ENCODE measurements around the gene FGF12. TPM values are rescaled to one million over a fixed set of nuclear protein-coding genes. Genes with fewer than 3 reads are reported as not detected.

The FGF12 gene
- total RNA-seq, 1 donor from 2014 or later, result 7.0 TPM

- no peak overlapping the region for H3K4me3 ChIP-seq
These were observed 506.4 kb downstream of the FGF12 start for GRCh38 chr3:192220915-192221314.

GRCh38 chr3:192219926-192220325 lies 507.4 kb downstream of the FGF12 start:
- H3K36me3 Mint-ChIP-seq, result peaks cover 12% of the 10 kb centered on the region
- no peaks in the 10 kb centered on the region for H3K79me2 ChIP-seq (ENCODE audit: low read depth)

More at GRCh38 chr3:192220915-192221314, 506.4 kb downstream of the FGF12 start:
- H3K9ac ChIP-seq, result no peak overlapping the region
- Mint-ChIP-seq H3K27me3 (ENCODE audit: insufficient read depth, low read depth) (no peaks in the 10 kb centered on the region), H3K27ac (no peak overlapping the region), H3K4me1 (peaks cover 4% of the 10 kb centered on the region), H3K4me3 (no peak overlapping the region), H3K36me3 (peaks cover 12% of the 10 kb centered on the region), H3K9me3 (no peaks in the 10 kb centered on the region)
- H3K27me3 ChIP-seq, result no peaks in the 10 kb centered on the region
- no peaks in the 10 kb centered on the region for H3K9me3 ChIP-seq (ENCODE audit: low read depth)
- TF ChIP-seq EZH2 (IDR thresholded peaks at IDR 0.05) (no peak), EZH2phosphoT487 (IDR thresholded peaks at IDR 0.05) (no peak)
- TF ChIP-seq, protein P1, sequence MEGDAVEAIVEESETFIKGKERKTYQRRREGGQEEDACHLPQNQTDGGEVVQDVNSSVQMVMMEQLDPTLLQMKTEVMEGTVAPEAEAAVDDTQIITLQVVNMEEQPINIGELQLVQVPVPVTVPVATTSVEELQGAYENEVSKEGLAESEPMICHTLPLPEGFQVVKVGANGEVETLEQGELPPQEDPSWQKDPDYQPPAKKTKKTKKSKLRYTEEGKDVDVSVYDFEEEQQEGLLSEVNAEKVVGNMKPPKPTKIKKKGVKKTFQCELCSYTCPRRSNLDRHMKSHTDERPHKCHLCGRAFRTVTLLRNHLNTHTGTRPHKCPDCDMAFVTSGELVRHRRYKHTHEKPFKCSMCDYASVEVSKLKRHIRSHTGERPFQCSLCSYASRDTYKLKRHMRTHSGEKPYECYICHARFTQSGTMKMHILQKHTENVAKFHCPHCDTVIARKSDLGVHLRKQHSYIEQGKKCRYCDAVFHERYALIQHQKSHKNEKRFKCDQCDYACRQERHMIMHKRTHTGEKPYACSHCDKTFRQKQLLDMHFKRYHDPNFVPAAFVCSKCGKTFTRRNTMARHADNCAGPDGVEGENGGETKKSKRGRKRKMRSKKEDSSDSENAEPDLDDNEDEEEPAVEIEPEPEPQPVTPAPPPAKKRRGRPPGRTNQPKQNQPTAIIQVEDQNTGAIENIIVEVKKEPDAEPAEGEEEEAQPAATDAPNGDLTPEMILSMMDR (IDR thresholded peaks at IDR 0.05), result no peak
- no peaks in the 10 kb centered on the region for H4K20me1 ChIP-seq (ENCODE audit: low read depth)
- no peak overlapping the region for H2AFZ ChIP-seq (replicated peaks)
- H3K79me2 ChIP-seq (ENCODE audit: low read depth), result no peaks in the 10 kb centered on the region
- H3K4me1 ChIP-seq, result no peaks in the 10 kb centered on the region
- DNase-seq (ENCODE audit: low spot score), result no peak
- H3K36me3 ChIP-seq, result no peaks in the 10 kb centered on the region
- no peak overlapping the region for H3K4me2 ChIP-seq
- H3K27ac ChIP-seq, result no peak overlapping the region
- H3F3A ChIP-seq (ENCODE audit: low read depth), result no peaks in the 10 kb centered on the region

GRCh38 chr3:192216067-192216466 lies 511.3 kb downstream of the FGF12 start:
- Mint-ChIP-seq H3K9me3 (no peaks in the 10 kb centered on the region), H3K27me3 (ENCODE audit: insufficient read depth, low read depth) (no peaks in the 10 kb centered on the region), H3K36me3 (peaks cover 13% of the 10 kb centered on the region), H3K4me1 (peaks cover 24% of the 10 kb centered on the region), H3K4me3 (no peak overlapping the region), H3K27ac (no peak overlapping the region)
- Histone ChIP-seq H4K20me1 (ENCODE audit: low read depth) (no peaks in the 10 kb centered on the region), H3K27me3 (no peaks in the 10 kb centered on the region), H3K9me3 (ENCODE audit: low read depth) (no peaks in the 10 kb centered on the region), H3K9ac (no peak overlapping the region), H3K4me3 (no peak overlapping the region), H2AFZ (replicated peaks) (no peak overlapping the region), H3K4me2 (no peak overlapping the region), H3K4me1 (peaks cover 7% of the 10 kb centered on the region), H3K27ac (no peak overlapping the region), H3K36me3 (no peaks in the 10 kb centered on the region), H3K79me2 (ENCODE audit: low read depth) (no peaks in the 10 kb centered on the region), H3F3A (ENCODE audit: low read depth) (no peaks in the 10 kb centered on the region)
- no peak for DNase-seq (ENCODE audit: low spot score)
- TF ChIP-seq EZH2 (IDR thresholded peaks at IDR 0.05), result no peak
- TF ChIP-seq, protein P1 (IDR thresholded peaks at IDR 0.05), result no peak
- no peak for TF ChIP-seq EZH2phosphoT487 (IDR thresholded peaks at IDR 0.05)

More at GRCh38 chr3:192219926-192220325, 507.4 kb downstream of the FGF12 start:
- no peak overlapping the region for H3K27ac Mint-ChIP-seq
- H3K36me3 ChIP-seq, result no peaks in the 10 kb centered on the region
- H4K20me1 ChIP-seq (ENCODE audit: low read depth), result no peaks in the 10 kb centered on the region
- H3F3A ChIP-seq (ENCODE audit: low read depth), result no peaks in the 10 kb centered on the region
- H3K4me3 Mint-ChIP-seq, result no peak overlapping the region
- no peaks in the 10 kb centered on the region for H3K9me3 ChIP-seq (ENCODE audit: low read depth)
- no peaks in the 10 kb centered on the region for H3K27me3 ChIP-seq
- no peak overlapping the region for H3K4me2 ChIP-seq
- no peaks in the 10 kb centered on the region for H3K4me1 ChIP-seq
- TF ChIP-seq EZH2phosphoT487 (IDR thresholded peaks at IDR 0.05) (no peak), EZH2 (IDR thresholded peaks at IDR 0.05) (no peak)
- TF ChIP-seq, protein P1 (IDR thresholded peaks at IDR 0.05), result no peak
- peaks cover 4% of the 10 kb centered on the region for H3K4me1 Mint-ChIP-seq
- no peak overlapping the region for H3K9ac ChIP-seq
- no peak for DNase-seq (ENCODE audit: low spot score)
- no peaks in the 10 kb centered on the region for H3K27me3 Mint-ChIP-seq (ENCODE audit: insufficient read depth, low read depth)
- H3K9me3 Mint-ChIP-seq, result no peaks in the 10 kb centered on the region
- no peak overlapping the region for H3K27ac ChIP-seq
- H2AFZ ChIP-seq (replicated peaks), result no peak overlapping the region
- H3K4me3 ChIP-seq, result no peak overlapping the region
